OCI-LY3 (cell line): ENCODE measurements around the gene TCF12.

ENCODE experiments used
- H2AFZ ChIP-seq: fragments of 200-600, 300-600 bp; shearing (Covaris generic); 2 replicates; pipeline ENCODE4 v1.6.0; 2014; ENCODE audit warnings: antibody characterized with exemption, low read depth, low read length
- H3K27ac ChIP-seq: fragments of 200-600, 300-600 bp; sonication (generic); 2 replicates; pipeline ENCODE4 v1.5.1; 2014; ENCODE audit warnings: mild to moderate bottlenecking, low read length, moderate library complexity, mixed read lengths
- H3K27me3 ChIP-seq: fragments of 200-600, 300-600 bp; sonication (generic); 2 replicates; pipeline ENCODE4 v1.6.1; 2014; ENCODE audit warnings: low read depth, low read length, mixed read lengths
- H3K36me3 ChIP-seq: fragments of 200-600, 300-600 bp; sonication (generic); replicated peaks from 2 replicates; pipeline ENCODE3; 2014; ENCODE audit warnings: low read depth, low read length, mixed read lengths
- H3K4me1 ChIP-seq: fragments of 300-600, 200-600 bp; sonication (generic); 2 replicates; pipeline ENCODE4 v1.6.1; 2014; ENCODE audit warnings: low read length, mixed read lengths
- H3K4me2 ChIP-seq: fragments of 200-600, 300-600 bp; sonication (generic); 2 replicates; pipeline ENCODE4 v1.6.1; 2014; ENCODE audit warnings: low read length, mixed read lengths
- H3K4me3 ChIP-seq: fragments of 300-600, 200-600 bp; sonication (generic); 2 replicates; pipeline ENCODE4 v1.5.1; 2014; ENCODE audit warnings: antibody characterized with exemption, mild to moderate bottlenecking, low read length, moderate library complexity
- H3K79me2 ChIP-seq: fragments of 300-600, 200-600 bp; shearing (Covaris generic); 2 replicates; pipeline ENCODE4 v1.6.1; 2014; ENCODE audit warnings: mild to moderate bottlenecking, low read length, mixed read lengths
- H3K9ac ChIP-seq: fragments of 300-600, 200-600 bp; shearing (Covaris generic); 2 replicates; pipeline ENCODE4 v1.6.0; 2014; ENCODE audit warnings: mild to moderate bottlenecking, low read length, moderate library complexity
- H3K9me3 ChIP-seq: fragments of 200-600, 300-600 bp; shearing (Covaris generic); 2 replicates; pipeline ENCODE4 v1.6.1; 2014; ENCODE audit warnings: low read length, mixed read lengths; ENCODE audit not compliant: insufficient read depth
- H4K20me1 ChIP-seq: fragments of 200-600, 300-600 bp; sonication (generic); 2 replicates; pipeline ENCODE4 v1.6.1; 2016; ENCODE audit warnings: low read length, mixed read lengths; ENCODE audit not compliant: insufficient read depth
- CTCF ChIP-seq: fragments of 200-600, 300-600 bp; sonication (generic); IDR thresholded peaks from 2 replicates; pipeline ENCODE4 v1.5.1; 2014; ENCODE audit warnings: antibody characterized with exemption, low read length, low read depth
- EZH2phosphoT487 ChIP-seq: fragments of 200-600 bp; shearing (Covaris generic); IDR thresholded peaks from 2 replicates; pipeline ENCODE4 v1.6.1; 2018; ENCODE audit warnings: antibody characterized with exemption, mixed run types, low read depth

The TCF12 gene

GRCh38 chr15:56915888-56916287 lies 2.6 kb upstream of the TCF12 start:
- Histone ChIP-seq H3K4me1 (peaks cover 15% of the 10 kb centered on the region), H3K27ac (no peak overlapping the region), H3K27me3 (no peaks in the 10 kb centered on the region), H3K79me2 (peaks cover 24% of the 10 kb centered on the region), H3K4me2 (no peak overlapping the region), H3K36me3 (peaks cover 3% of the 10 kb centered on the region), H4K20me1 (no peaks in the 10 kb centered on the region), H2AFZ (no peak overlapping the region), H3K4me3 (no peak overlapping the region), H3K9me3 (no peaks in the 10 kb centered on the region), H3K9ac (no peak overlapping the region)
- TF ChIP-seq EZH2phosphoT487 (no peak), CTCF (no peak)

- H3K4me1 ChIP-seq, result peaks cover 16% of the 10 kb centered on the region
- no peak overlapping the region for H2AFZ ChIP-seq
- H3K4me2 ChIP-seq, result peak overlapping the region; percentile 66
- H3K4me3 ChIP-seq, result 0 out of 2 replicates have a peak overlapping the region, but pooled peaks have one; percentile 97
- no peaks in the 10 kb centered on the region for H3K9me3 ChIP-seq
- H4K20me1 ChIP-seq, result no peaks in the 10 kb centered on the region
- H3K9ac ChIP-seq, result no peak overlapping the region
- no peak overlapping the region for H3K27ac ChIP-seq
- H3K36me3 ChIP-seq, result peaks cover 4% of the 10 kb centered on the region
- H3K79me2 ChIP-seq, result peaks cover 24% of the 10 kb centered on the region
- no peak for TF ChIP-seq CTCF
- no peak for TF ChIP-seq EZH2phosphoT487
- no peaks in the 10 kb centered on the region for H3K27me3 ChIP-seq
Measured at GRCh38 chr15:56916825-56917477, 1.5 kb upstream of the TCF12 start.

GRCh38 chr15:56917652-56918045 lies 795 bp upstream of the TCF12 start:
- peak overlapping the region; percentile 94 for H3K9ac ChIP-seq
- H3K4me1 ChIP-seq, result peaks cover 16% of the 10 kb centered on the region
- H3K9me3 ChIP-seq, result no peaks in the 10 kb centered on the region
- peak overlapping the region; percentile 65 for H2AFZ ChIP-seq
- H3K36me3 ChIP-seq, result peaks cover 9% of the 10 kb centered on the region
- TF ChIP-seq CTCF (no peak), EZH2phosphoT487 (no peak)
- peak overlapping the region; percentile 97 for H3K4me3 ChIP-seq
- no peaks in the 10 kb centered on the region for H3K27me3 ChIP-seq
- H4K20me1 ChIP-seq, result no peaks in the 10 kb centered on the region
- peaks cover 24% of the 10 kb centered on the region for H3K79me2 ChIP-seq
- H3K4me2 ChIP-seq, result peak overlapping the region; percentile 66
- H3K27ac ChIP-seq, result peak overlapping the region; percentile 69; the same call in 1 of the 2 replicates

- Histone ChIP-seq H2AFZ (peak overlapping the region; percentile 63), H3K79me2 (peaks cover 31% of the 10 kb centered on the region)
Measured at GRCh38 chr15:56919031-56919608, 676 bp downstream of the TCF12 start.

More at GRCh38 chr15:56919031-56919608, 676 bp downstream of the TCF12 start:
- peaks cover 13% of the 10 kb centered on the region for H3K36me3 ChIP-seq
- TF ChIP-seq CTCF, result no peak
- no peak for TF ChIP-seq EZH2phosphoT487
- H4K20me1 ChIP-seq, result no peaks in the 10 kb centered on the region
- no peaks in the 10 kb centered on the region for H3K27me3 ChIP-seq
- H3K9ac ChIP-seq, result peak overlapping the region; percentile 94
- H3K4me2 ChIP-seq, result peak overlapping the region; percentile 94
- peaks cover 16% of the 10 kb centered on the region for H3K4me1 ChIP-seq
- H3K27ac ChIP-seq, result peak overlapping the region; percentile 69
- no peaks in the 10 kb centered on the region for H3K9me3 ChIP-seq
- peak overlapping the region; percentile 97 for H3K4me3 ChIP-seq
